CD4-positive, alpha-beta T cell treated with Interleukin-17A for 4 hours (primary cell): Measurements from ENCODE around the gene DLG2.

Experiments used
- DNase-seq: peaks from one replicate; pipeline ENCODE4 v3.0.0-alpha.2; 2020; ENCODE audit warnings: mixed read lengths

Gene DLG2

DNA sequence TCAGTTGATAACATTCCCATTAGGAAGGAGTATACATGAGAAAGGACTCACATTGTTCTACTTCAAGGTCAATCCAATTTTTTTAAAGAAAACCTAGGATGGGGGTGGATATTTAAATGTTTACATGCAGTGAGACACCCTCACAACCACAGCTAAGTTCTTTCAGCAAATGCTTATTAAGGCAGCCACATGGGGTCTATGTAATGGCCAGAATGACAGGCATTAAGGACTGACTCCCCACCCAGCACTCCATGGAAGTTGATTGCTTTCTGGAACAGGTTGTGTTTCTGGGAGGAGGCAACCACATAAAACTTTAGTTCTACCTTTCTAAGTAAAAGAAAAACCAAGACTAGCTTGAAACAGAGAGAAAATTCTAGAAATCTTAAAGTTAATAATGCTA lies 1678.9 kb downstream of the DLG2 start:
- no peak for DNase-seq

DNA sequence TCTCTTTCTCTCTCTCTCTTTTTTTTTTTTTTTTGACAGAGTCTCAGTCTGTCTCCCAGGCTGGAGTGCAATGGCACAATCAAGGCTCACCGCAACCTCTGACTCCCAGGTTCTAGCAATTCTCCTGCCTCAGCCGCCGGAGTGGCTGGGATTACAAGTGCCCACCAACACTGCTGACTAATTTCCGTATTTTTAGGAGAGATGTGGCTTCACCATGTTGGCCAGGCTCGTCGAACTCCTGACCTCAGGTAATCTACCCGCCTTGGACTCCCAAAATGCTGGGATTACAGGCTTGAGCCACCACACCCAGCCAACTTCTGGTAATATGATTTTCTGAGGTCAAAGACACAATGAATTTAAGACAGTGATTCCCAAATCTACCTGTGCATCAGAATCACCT lies 1681.2 kb downstream of the DLG2 start:
- DNase-seq, result no peak

DNA sequence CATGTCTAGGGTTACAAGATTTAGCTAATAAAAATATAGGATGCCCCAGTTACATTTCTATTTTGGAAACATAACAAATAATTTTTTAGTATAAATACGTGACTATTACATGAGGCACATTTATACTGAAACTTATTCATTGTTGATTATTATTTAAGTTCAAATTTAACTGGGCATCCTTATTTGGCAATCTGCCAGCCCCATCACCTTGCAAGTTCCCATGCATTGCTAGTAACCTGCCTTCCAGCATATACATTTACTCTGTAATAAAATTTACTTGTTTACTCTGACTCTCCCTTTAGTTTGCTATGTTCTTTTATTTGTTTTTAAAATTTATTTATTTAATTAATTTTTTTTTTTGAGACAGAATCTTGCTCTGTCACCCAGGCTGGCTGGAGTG lies 1686.1 kb downstream of the DLG2 start:
- DNase-seq, result no peak

DNA sequence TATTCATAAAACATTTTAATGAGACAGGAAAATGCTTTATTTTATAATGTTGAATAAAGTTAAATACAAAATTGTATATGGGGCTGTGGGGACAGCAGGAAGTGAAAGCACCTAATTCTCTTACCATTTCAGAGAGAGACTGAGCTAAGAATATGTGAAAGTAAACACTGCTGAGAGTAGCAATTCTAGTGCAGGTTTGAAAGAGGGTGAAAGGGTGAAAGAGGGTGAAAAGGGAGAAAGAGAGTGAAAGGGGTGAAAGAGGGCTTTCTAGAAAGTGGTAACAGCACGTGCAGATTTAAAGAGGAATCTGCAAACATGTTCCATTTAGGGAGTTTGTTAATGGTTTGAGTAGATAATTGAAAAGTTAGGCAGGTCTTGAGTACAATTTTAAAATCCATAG lies 1689.0 kb downstream of the DLG2 start:
- no peak for DNase-seq

DNA sequence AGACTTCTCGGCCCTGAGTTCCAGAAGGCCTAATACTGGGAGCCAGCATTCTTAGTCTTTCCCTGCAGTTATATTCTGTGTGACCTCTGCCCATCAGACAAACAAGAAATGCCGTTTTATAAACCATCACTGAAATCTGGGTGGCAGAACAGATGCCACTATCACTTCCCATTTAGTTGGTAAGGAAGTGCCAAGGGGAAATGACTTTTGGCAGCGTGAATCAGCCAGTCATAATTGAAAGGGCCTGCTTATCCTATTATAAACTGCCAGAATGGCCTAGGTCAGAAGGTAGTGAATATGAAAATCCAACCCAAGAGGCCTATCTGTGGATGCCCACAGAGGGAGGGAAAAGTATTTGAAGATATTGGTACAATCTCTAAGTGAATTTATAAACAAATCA lies 1694.1 kb downstream of the DLG2 start:
- no peak for DNase-seq

DNA sequence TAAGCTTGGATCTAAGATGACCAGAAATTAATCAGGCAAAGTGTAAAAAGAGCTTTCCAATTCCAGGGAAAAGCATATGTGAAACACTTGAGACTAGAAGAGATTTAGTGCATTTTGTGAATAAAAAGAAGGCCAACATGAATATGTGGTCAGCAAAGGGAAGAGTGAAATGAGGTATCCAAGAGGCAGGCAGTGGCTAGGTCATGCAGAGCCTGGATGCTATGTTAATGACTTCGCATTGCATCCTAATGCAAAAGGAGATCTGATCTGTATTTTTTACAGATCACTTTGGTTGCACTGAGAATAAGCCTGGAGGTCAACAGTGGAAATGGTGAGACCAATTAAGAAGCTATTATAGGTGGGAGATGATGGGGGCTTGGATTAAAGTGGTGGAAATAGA lies 1699.7 kb downstream of the DLG2 start:
- no peak for DNase-seq

DNA sequence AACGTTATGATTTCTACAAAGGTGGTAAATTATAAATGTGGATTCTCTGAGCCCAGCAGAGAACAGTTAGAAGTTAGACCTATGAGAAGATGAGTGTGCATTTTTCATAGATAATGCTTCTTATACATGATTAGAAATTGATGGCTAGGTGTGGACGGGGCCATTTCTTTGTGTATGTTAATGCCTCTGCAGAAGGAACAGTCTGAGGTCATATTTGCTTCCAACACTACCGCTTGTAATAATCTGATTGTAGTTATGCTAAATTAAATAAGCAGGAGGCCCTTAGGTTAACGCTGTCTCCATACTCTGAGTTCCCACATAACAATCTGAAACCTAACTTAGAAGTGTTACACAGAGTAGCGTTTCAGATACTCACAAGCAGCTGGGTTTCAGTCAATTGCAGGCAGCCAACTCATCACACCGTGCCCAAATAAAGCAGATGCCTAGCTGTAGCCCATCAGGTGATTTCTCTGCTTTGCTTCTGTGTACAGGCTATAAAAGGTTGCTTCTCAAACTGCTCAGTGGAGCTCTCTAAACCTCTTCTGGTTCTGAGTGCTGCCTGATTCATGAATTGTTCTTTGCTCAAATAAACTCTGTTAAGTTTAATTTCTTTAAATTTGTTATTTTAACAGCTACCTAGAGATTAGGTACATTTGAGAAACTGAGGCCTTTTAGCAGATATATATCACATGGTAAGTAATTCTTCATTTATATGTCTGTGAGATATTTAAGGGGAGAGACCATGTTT lies 1702.2 kb downstream of the DLG2 start:
- no peak for DNase-seq

DNA sequence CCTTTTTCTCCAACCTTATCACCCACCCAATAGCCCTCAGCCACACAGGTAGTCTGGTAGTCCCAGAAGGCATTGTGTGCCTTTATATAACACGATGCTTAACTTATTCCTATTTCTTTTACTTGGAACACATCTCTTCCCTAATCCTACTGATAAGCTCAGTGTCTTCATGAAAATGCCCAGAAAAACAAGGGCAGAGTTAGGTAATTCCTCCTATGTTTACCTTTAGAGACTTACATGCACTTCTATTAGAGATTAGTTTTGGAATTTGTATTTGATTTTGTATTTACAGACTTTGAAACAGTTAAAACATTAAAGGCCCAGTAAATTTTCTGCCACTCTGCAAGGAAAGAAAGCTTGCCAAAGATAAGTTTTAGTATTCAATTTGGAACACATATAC lies 1703.2 kb downstream of the DLG2 start:
- DNase-seq, result no peak

DNA sequence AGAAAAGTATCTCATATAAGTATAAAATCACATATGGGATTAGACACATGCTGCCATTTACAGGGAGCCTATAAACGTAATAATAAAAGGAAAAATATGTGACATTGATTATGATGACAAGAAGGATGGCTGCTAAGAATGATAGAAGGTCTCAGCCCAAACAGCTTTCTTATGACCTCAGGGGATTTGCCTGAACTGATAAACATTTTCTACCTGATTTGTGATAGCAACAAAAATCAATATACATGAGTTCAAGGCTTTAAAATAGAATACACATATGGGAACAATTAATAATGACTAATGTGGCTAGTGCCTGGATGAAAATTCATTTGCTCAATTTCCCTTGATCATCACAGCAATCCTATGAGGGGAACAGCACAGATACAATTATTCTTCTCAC lies 1704.2 kb downstream of the DLG2 start:
- no peak for DNase-seq

DNA sequence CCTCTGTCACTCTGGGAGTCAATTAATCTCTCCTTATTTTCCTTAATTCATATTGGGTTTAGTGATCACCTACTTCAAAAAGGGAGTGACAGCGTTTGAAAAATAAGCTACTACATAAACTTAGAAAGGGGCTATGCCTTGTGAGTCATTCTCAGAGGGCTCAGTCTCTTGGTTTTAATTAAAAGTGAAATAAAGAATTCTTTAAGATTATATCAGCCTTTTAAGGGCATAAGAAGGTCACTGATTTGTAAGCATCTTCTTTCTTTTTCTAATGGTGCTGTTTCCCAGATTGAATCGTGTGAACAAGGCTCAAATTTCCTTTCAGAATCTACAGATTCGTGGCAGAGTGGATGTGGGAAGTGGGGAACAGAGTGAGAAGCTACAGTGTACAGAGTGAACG lies 1704.8 kb downstream of the DLG2 start:
- DNase-seq, result no peak

DNA sequence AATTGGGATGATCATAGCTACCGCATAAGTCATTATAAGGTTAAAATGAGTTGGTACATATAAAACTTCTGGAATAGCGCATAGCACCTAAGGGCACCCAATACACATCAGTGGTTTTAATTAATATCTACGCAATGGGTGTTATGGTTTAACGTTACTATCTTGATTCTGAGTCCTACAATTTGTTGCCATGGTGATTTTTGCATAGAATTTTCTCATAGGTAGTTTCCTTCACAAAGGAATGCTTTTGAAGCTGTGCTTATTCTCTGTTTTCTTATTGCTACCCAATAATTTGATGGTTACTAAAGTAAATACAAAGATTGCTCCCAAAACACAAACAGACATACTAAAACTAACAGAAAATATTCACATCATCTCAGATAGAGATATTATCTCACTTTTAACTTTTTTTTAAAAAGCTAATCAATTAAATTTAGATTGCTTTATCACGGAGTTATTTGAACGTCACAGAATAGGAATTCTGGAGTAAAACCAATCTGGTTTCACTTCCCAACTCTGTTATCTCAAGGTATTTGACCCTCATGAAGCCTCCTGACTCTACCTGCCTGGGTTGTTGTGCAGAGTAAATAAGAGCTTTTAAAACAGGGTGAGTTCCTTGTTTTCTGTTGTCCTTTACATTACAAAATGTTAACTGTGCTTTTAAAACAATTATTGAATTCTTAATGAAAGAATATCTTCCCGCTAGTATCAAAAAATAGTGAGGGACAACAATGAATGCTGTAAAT lies 1705.5 kb downstream of the DLG2 start:
- no peak for DNase-seq

DNA sequence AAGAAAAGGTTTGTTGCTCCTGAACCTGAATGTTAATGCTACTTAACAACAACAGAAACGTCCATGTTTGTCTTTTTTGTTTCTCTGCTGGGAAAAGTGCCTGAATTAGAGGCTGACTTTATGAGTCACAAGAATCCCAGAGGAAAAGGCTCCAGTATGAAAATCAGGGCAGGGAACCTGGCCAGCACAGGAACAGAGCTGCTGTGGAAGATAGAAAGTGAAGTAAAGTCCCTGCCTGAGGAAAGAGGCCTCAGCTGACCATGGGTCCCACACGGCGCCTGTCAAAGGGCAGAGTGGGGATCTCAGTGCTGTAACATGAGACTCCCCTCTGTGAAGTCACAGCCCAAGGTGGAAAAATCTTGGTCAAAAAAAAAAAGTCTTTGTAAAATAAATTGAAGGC lies 1708.7 kb downstream of the DLG2 start:
- DNase-seq, result no peak

DNA sequence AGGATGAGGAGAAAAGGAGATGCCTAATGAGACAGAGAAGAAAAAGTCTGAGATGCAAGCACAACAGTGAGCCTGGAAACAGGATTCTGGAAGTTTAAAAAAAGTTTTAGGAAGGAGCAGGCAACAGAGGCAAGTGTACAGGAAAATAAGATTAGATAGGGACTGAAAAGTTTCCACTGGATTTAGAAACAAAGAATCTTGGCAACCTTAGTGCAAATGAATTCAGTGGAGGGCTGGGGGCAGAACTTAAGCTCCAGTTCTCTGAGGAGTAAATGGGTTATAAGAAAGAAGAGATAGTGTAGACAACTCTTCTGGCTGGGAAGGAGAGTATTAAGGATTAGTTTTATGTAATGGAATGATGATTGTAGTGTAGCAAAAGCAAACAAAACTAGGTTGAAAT lies 1712.1 kb downstream of the DLG2 start:
- no peak for DNase-seq

DNA sequence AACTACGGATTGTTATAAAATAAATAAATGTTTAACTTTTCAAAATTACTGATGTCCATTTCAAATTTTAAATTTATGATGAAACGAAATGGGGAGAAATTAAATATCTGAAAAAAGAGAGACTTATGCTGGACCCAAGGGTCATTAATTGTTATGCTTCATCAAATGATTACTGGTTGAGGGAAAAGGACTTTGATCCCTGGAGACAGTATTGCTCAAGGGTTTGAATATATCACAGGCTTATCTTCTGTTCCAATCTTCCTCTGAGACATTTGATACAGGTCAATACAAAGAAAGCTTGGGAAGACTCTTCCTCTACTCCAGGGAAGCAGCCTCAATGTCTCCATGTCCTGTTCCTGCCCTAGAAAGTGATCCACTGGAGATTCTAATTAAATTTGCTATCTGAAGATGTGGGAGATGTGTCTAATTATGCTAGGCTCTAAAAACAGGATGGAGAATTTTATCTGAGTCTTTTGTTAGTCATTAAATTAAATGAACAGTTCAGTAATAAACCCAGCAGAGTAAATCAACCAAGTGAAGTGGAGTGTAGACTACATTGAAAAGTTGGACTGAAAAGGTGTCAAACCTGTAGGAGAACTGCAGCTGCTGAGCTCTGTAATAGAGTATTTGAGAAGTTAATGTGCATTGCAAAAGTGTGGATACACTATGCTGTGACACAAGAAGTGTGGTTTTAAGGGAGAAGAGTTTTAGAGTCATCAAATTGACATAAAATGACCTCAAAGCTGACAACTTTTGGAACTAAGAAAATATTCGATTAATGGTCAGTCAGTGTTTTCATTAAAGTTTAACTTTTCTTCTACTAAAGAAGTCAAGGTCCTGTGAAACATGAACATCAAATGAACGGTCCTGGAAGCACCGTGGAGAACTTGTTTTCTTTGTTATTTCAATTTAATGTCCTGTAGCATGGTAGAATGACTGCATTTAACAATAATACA lies 1717.3 kb downstream of the DLG2 start:
- DNase-seq, result no peak

DNA sequence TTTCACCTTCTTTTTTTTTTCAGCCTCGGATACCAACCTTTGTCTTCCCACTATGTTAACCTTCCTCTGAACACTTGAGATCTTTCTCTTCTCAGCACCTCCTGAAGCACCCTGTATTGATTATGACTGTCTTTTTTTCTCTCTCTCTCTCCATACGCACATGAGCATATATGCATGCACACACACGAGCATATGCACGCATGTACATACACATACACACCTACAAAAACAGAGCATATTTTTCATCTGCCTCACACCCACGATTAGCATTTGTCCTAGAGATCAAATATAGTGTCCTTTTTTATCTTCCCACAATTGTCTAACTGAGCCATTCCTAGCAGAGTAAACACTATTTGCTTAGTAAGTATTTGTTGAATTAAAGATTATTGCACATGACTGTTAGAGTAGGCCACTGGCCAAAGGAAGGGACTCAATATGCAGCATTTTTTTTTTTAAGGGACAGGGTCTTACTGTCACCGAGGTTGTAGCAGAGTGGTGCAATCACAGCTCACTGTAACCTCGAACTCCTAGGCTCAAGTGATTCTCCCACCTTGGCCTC lies 1718.8 kb downstream of the DLG2 start:
- no peak for DNase-seq

DNA sequence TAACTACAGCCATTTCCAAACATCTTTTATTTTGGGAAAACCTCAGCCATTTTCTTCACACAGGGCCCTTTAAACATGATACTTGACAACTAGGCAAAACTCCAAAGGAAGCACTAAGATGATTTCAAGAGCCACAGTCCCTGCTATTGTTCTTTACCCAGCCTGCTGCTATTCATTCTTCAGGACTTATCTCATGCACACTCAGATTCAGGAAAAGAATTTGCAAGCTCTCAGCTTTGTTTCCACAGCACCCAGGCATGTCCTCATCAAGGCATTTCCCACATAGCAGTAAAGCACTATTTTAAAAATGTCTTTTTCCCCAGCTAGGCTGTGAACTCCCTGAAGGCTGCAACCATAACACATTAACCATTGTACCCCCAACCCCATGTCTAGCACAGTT lies 1731.6 kb downstream of the DLG2 start:
- no peak for DNase-seq

DNA sequence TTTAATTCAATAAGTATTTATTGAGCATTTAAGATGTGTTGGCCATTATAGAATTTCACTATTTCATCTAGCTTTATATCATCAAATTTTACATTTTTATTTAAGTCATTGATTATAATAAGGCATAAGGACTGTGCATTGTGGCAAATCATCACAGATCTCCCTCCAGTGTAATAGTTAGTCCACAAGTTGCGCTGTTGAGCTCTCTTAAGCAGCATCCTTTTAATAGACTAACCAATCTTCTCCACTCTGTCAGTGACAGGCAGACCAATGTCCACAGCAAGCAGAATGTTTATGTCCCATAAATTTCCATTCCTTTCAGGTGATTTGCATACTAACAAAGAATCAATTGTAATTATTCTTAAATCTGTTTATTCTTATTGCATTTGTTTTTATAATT lies 1745.7 kb downstream of the DLG2 start:
- no peak for DNase-seq

DNA sequence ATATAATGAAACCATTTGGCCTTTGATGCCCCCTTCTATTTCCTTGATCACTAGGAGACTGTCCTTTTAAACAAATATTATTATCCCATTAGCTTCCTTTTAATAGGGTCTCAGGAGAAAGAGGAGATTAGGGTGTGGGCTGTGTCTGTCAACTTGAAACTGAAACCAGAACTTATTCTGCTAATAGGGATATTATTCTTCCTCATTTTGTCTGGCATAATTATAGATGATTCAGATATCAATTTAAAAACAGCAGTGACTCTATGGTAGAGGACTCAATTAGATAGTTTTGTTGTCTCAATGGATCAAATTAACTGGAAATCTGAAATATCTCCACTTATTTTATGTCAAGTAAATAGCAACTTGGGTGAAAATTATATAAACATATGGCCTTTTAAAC lies 1756.1 kb downstream of the DLG2 start:
- DNase-seq, result no peak

DNA sequence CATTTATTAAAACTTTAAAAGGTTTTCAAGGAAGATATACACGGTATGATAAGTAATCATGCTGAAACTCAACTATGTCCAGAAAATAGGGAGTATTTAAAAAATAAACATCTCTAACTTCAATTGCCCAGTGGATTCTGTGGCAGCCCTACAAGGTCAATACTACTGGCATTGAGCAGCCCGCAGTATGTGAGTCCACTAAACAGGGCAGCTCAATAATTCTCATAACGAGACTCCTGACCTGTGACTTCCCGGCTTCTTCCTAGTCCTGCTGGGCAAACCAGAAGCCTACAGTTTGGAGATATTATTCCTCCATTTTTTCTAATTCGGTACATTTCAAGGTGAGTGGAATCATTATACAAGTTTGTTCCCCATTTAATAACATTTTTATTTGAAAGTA lies 1760.5 kb downstream of the DLG2 start:
- no peak for DNase-seq

DNA sequence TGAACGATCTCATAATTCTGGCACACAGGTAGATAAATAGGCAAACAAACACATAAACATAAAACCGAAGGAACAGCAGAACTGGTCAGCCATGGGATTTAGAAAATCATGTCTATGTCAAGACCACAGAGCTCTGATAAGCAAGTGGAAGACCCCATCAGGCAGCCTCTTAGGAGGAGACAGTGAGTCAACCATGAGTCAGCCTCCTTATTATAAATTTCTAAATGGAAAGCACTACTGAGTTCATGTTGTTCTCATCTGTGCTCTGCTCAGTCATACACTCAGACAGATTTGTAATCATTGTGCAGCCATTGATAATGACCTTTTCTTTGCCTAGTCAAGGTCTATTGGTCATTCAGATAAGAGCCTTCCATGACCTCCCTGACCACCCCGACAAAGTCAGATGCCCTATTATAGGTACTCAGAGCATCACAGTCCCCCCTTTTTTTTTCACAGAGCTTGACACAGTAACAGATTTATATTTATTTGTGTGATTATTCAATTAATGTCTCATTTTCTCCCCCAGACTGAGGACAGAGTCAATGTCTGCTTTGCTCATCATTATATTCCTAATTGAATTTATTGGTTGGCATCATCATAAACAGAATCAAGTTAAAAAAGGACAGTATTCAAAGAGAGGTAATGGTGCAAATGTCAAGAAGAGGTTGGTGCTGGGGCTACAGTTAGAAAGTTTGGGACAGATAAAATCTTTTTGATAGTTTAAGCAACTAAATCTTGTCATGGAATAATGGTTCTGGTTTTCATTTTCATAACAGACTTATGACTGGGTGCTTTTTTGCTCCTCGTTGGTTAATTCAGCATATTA lies 1761.3 kb downstream of the DLG2 start:
- DNase-seq, result no peak

DNA sequence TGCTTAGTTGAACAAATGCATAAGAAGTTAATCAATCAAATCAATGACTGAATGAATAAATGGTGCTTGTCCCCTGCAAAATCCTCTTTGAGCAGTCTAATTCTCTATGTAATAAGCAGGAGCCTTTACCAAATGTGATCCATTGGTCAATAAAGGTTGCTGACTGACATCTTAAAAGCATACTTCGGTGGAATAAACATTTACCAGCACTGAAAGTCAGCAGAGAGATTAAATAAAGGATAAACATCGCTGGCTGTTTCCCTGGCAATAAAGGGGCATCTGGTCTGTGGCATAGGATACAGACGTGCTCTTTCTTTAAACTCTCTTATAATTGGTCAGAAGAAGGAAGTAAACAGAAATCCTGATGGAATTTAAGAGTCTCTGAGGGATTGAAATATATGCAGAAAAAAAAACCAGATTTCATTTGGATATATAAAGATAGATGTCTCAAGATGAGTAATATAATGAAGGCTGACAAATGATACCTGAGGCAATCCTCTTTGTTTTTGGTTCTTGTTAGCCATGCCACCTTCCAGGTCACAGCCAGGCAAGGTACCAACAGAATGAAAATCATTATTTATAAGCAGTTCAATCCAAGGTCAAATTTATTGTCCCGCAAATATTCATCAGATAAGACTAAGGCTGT lies 1762.6 kb downstream of the DLG2 start:
- no peak for DNase-seq

DNA sequence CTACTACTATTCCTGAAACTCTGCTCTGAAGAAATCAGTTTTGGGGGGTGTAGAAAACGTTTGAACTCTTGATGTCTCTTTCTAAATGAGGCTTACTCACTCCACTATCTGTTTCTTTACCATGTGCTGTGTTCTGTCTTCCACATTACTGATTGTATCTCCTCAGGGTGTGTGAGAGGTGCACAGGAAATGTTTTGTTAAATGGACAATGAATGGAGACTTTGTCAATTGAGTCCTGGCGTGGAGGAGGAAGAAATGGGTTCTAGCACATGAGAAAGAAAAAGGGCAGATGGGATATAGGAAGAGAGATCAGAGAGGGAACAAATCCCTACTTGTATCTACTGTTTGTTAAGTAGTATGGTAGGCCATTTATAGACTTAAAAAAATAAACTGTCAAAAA lies 1763.9 kb downstream of the DLG2 start:
- no peak for DNase-seq
